ENCODE data around the gene WNT9B.

The WNT9B gene

GRCh38 chr17:46854515-46854914 lies 3.1 kb downstream of the WNT9B start:
- no peak for DNase-seq (ENCODE audit: low read depth)

DNA sequence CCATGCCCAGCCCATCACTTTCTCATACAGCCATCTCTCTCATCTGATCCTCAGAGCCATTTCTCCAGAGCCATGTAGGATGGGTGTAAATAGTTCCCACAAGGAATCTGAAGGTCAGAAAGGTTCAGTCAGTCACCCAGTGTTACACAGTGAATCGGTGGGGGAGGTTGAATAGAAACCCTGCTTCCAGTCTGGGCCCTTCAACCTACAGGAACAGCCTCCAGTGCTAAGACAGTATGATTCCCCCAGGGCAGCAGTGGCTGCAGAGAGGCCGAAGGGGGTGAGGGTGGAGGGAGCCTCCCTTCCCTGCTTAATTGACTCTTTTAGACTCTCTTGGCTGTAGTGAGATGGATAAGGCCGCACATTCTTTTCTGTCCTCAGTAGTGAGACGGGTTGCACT lies 3.6 kb downstream of the WNT9B start:
- no peak for DNase-seq (ENCODE audit: low read depth)

GRCh38 chr17:46857600-46857999 lies 6.2 kb downstream of the WNT9B start:
- no peak for DNase-seq (ENCODE audit: low read depth)

DNA sequence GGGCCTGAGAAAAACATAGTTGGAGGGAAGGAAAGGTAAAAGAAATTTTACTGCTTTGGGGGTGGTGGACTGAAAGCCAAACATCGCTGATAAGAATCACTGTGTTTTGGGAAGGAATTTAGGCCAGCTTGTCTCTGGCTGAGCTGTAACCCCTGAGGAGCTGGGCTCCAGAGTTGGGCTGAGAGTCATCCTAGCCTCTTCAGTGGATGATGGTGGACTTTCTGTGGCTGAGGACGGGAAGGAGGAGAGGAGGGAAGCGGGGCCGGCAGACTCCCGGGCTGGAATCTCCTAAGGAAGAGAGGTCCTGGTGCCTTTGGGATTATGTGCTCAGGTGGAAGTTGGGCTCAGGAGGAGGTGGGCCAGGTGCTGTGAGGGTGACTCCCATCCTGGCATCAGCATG lies 8.6 kb downstream of the WNT9B start:
- DNase-seq (ENCODE audit: low read depth), result no peak

GRCh38 chr17:46862949-46863348 lies 11.6 kb downstream of the WNT9B start:
- DNase-seq (ENCODE audit: low read depth), result no peak

- DNase-seq (ENCODE audit: low read depth), result no peak
These were observed 12.2 kb downstream of the WNT9B start for GRCh38 chr17:46863383-46864121.

DNA sequence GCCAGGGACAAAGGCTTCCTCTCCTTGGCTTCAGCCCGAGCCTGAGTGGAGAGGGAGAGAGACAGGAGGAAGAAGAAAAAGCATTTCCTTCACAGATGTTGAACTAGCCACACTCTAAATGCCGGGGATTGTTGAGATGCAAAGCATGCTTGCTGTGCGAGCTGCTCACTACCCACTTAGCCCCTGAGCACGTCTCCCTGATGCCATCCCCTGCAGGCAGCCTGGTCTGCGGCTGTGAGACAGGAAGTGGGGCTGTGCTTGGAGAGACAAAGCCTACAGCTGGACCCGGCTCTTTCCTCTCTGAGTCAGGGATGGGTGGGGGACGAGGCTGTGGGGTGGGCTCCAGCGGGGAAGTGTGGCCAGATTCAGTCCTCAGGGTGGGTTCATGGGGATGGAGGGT lies 13.7 kb downstream of the WNT9B start:
- no peak for DNase-seq (ENCODE audit: low read depth)

DNA sequence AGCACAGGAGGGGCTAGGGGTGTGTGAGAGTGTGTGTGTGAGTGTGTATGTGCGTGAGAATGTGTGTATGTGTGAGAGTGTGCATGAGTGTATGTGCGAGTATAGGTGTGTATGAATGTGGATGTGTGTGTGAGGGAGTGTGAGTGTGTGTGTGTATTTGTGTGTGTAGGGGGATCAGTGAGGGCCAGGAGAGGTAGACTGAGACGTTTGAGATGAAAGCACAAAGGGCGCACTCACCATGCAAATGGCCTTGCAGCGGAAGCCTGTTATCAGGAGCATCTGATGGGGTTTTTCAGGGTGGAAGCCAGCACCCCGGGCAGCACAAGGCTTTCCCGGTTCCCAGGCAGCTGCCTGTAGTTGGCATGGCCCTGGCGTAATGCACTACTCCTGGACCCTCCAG lies 14.9 kb downstream of the WNT9B start:
- DNase-seq (ENCODE audit: low read depth), result no peak

DNA sequence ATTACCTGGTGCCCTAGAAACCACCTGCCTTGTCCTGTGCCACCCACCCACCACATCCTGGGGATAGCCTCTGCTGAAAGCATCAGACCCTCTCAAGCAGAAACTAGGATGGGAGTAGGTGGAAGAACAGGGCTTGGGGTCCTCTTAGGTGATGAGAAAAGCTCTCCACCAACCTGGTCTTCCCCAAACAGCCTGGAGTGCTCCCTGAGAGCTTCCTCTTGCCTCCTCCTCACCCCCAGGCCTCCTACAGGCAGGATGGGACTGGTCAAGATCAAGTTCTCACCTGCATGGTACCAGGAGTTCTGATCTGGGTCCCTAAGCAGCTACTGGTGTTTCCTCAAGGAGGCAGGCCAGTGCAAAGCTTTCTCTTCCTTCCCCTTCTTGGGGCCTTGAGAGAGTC lies 15.4 kb downstream of the WNT9B start:
- DNase-seq (ENCODE audit: low read depth), result no peak

DNA sequence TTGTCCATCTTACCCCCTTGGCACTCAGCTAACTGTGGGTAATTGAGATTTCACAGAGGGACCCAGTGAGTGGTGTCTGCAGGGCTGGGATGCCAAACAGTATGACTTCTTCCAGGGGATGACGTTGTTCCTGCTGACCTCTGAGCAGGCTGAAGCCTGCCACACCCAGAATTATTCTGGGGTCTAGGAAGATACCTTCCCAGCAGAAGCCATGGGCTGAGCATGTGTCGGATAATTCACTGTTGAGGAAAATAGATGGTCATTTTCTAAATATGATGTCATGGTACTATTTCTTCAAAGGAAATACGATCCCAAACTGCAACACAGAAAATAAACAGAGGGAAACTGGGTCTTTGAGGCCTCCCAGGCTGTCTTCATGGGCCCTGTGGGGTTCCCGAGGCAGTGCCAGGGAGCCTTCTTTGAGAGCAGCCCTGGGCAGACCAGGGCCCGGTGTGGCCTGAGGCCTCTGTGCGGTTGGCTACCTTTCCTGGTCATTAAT lies 17.4 kb downstream of the WNT9B start:
- DNase-seq (ENCODE audit: low read depth), result no peak

GRCh38 chr17:46869296-46869695 lies 17.9 kb downstream of the WNT9B start:
- no peak for DNase-seq (ENCODE audit: low read depth)

DNA sequence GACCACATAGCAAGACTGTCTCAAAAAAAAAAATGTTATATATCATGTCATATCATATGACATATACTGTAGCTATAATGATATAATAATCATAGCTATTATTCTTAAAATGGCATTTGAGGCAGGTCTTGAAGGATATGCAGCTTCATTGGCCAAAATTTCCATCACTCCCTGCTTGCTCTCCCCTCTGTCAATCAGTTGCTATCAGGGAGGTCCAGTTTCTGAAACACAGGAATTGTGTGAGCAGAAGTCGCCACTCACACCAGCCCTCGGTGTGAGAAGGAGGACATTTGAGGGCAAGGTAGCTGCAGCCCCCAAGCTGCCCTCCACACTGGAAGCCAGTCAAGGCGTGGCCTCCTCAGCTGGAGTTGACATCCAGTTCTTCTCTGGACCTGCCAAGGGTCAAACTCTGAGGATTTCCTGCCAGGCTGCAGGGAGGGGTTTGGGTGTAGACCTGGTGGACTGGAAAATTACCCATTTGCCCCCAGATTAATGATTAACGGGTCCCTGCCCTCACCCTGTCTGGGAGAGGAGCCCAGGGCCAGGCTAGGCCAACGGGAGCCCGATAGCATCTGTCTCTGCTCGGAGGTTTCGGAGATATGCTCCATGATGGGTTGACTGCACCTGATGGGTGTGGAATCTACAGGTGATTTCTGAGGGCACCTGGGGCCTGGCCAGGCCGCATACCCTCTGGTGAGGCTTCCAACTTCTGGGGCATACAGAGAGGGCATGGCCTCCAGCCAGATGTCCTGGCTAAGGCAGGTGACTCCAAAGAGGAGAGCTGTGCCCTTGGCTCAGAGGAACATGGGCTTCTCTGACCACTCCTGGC lies 18.8 kb downstream of the WNT9B start:
- no peak for DNase-seq (ENCODE audit: low read depth)

DNA sequence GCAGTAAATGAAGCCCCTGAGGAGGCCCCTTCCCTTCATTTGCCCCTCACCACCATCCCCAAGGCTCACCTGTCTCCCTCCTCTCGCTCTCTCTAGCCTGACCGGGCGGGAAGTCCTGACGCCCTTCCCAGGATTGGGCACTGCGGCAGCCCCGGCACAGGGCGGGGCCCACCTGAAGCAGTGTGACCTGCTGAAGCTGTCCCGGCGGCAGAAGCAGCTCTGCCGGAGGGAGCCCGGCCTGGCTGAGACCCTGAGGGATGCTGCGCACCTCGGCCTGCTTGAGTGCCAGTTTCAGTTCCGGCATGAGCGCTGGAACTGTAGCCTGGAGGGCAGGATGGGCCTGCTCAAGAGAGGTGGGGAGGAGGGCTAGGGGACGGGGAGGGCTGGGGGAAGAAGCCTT lies 21.0 kb downstream of the WNT9B start:
- DNase-seq (ENCODE audit: low read depth), result no peak

DNA sequence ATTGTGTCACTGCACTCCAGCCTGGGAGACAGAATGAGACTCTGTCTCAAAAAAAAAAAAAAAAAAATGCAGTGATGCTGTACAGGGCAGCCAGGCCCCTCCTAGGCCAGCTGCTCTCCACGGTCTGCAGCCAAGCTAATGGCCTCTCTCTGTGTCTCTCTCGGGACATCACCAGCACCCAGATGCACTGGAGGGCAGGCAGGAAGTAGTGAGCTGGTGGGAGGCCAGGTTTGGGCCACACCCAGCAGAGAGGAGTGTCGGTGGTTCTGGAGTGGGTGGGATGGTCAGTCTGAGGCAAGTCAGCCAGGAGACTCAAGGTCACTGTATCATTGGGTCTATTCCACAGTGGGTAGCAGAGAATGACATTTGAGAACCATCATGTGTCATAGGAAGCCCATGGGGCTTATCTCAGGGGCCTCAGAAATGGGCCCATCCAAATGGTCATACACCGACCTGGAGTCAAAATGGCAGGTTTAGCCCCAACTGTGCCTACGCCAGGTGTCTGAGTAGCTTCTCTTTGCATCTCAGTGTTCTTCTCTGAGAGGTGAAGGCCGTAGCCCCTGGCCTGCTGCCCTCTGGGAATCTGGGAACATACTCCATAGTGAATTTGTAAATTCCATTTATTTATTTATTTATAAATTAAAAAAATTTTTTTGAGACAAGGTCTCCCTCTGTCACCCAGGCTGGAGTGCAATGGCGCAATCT lies 22.7 kb downstream of the WNT9B start:
- DNase-seq (ENCODE audit: low read depth), result no peak

- DNase-seq (ENCODE audit: low read depth), result no peak
These were observed 23.5 kb downstream of the WNT9B start for GRCh38 chr17:46874906-46875305.

DNA sequence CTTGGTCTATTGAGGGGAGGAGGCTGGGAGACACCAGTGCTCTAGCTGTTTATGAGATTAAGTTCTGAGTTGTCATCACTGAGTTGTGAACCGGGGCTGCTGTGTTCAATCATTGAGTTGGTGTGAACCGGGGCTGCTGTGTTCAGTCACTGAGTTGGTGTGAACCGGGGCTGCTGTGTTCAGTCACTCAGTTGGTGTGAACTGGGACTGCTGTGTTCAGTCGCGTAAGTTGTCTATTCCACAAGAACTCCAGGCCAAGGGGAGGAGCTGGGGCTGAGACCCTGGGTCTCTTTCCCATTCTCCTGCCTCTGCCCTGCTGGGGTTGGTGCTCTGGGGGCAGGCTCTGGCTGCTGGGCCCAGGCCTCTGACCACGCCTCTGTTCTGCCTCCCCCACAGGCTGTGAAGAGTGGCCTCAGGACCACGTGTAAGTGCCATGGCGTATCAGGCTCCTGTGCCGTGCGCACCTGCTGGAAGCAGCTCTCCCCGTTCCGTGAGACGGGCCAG lies 24.5 kb downstream of the WNT9B start:
- DNase-seq (ENCODE audit: low read depth), result no peak

DNA sequence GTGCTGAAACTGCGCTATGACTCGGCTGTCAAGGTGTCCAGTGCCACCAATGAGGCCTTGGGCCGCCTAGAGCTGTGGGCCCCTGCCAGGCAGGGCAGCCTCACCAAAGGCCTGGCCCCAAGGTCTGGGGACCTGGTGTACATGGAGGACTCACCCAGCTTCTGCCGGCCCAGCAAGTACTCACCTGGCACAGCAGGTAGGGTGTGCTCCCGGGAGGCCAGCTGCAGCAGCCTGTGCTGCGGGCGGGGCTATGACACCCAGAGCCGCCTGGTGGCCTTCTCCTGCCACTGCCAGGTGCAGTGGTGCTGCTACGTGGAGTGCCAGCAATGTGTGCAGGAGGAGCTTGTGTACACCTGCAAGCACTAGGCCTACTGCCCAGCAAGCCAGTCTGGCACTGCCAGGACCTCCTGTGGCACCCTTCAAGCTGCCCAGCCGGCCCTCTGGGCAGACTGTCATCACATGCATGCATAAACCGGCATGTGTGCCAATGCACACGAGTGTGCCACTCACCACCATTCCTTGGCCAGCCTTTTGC lies 25.0 kb downstream of the WNT9B start:
- DNase-seq (ENCODE audit: low read depth), result no peak

DNA sequence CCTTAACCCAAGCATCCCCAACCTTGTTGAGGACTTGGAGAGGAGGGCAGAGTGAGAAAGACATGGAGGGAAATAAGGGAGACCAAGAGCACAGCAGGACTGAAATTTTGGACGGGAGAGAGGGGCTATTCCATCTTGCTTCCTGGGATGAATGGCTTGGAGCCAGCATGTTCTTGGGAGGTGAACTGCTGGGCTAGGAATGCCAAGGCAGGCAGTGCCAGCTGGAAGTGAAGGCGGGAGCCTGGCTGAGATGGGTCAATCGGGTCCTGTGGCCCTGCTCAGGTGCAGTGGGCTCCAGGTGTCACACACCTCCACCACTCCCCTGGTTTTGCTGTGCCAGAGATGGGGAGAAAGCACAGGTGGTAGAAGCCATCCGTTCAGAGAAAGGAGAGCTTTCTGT lies 25.5 kb downstream of the WNT9B start:
- DNase-seq (ENCODE audit: low read depth), result no peak

- DNase-seq (ENCODE audit: low read depth), result no peak
These were observed 26.1 kb downstream of the WNT9B start for GRCh38 chr17:46877466-46877865.

GRCh38 chr17:46878055-46878454 lies 26.7 kb downstream of the WNT9B start:
- no peak for DNase-seq (ENCODE audit: low read depth)

DNA sequence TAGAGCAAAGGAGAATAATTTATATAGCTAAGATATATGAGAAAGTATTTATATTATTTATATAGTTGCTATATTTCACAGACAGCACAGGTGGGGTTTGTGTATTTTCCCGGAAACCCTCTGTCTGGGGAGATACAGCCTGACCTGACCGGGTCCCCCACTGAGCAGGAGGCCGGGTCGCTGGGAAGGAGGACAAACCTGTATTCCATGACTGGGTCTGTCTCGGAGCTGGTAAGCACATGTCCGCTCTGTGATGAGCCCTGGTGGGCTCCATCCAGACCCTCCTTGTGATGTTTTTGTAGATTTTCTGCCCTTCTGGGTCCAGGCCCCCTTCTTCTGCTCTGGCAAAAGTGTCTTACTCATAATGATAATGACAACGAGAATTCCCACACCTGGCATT lies 27.7 kb downstream of the WNT9B start:
- DNase-seq (ENCODE audit: low read depth), result no peak

GRCh38 chr17:46881015-46881414 lies 29.6 kb downstream of the WNT9B start:
- DNase-seq (ENCODE audit: low read depth), result no peak
